ENCODE results near the gene NSD2. TPM values are rescaled to one million over a fixed set of nuclear protein-coding genes. Genes with fewer than 3 reads are reported as not detected.

Gene NSD2
- total RNA-seq, 1 experiment from 2014 or later, result 136 TPM

DNA sequence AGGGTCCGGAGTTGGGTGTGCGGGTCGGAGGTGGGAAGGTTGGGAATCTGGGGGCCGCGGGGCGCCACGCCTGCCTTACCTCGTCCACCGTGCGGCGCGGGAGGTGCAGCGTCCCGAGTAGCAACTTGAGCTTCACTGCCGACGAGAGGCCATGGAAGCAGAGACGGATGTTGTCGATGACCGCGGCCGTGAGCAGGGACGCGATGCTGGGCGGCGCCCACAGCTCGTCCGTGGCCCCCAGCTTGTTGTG is 137.4 kb downstream of the NSD2 start:
- Histone ChIP-seq H3K27ac (ENCODE audit: insufficient read length, low read depth, low read length) (no peak overlapping the region), H3T11ph (ENCODE audit: low read length) (no peak overlapping the region), H4K20me1 (ENCODE audit: control insufficient read depth, insufficient read depth, insufficient read length) (no peaks in the 10 kb centered on the region), H2BK12ac (ENCODE audit: insufficient read length, low read depth, low read length) (no peak overlapping the region), H3K79me1 (ENCODE audit: insufficient read depth, low read depth, low read length, poor library complexity, severe bottlenecking) (peaks cover 10% of the 10 kb centered on the region), H4K91ac (ENCODE audit: insufficient read length, low read depth, low read length) (no peak overlapping the region), H3K14ac (ENCODE audit: insufficient read depth, low read length) (peak overlapping the region; percentile 95), H3K4me1 (ENCODE audit: insufficient read depth, low read length) (no peaks in the 10 kb centered on the region), H4K5ac (ENCODE audit: insufficient read length, low read depth, low read length) (no peak overlapping the region), H2AK5ac (ENCODE audit: insufficient read length, low read length) (no peak overlapping the region), H2BK5ac (ENCODE audit: insufficient read length, low read length) (no peak overlapping the region), H3K56ac (ENCODE audit: insufficient read length, low read depth, low read length) (no peak overlapping the region), H3K18ac (ENCODE audit: insufficient read length, low read depth, low read length) (peak overlapping the region; percentile 80), H4K8ac (replicated peaks; ENCODE audit: insufficient read length, low read depth, low read length) (no peak overlapping the region), H3K23ac (ENCODE audit: insufficient read length, low read depth, low read length) (no peak overlapping the region), H3K4ac (ENCODE audit: low read depth, low read length) (no peak overlapping the region), H2BK120ac (ENCODE audit: low read depth, low read length, poor library complexity, severe bottlenecking) (no peak overlapping the region), H2BK20ac (ENCODE audit: low read depth, low read length, poor library complexity, severe bottlenecking) (no peak overlapping the region), H3K27me3 (ENCODE audit: insufficient read depth, low read length) (no peaks in the 10 kb centered on the region), H3K79me2 (ENCODE audit: insufficient read depth, low read length) (peaks cover 23% of the 10 kb centered on the region; the same call in 1 of the 2 replicates), H3K4me2 (ENCODE audit: insufficient read depth, insufficient read length, low read length) (peak overlapping the region; percentile 7), H3K23me2 (ENCODE audit: insufficient read length, low read depth, low read length, poor library complexity, severe bottlenecking) (peaks cover 7% of the 10 kb centered on the region), H3K9ac (ENCODE audit: extremely low read depth, insufficient read length, low read length) (peak overlapping the region; percentile 97), H3K9me3 (ENCODE audit: control insufficient read depth, low read depth, low read length) (no peaks in the 10 kb centered on the region), H2AFZ (ENCODE audit: low read length) (no peak overlapping the region), H2BK15ac (ENCODE audit: low read depth, low read length) (no peak overlapping the region)
- Mint-ChIP-seq H3K9me3 (no peaks in the 10 kb centered on the region), H3K36me3 (ENCODE audit: insufficient read depth in 1 of 3, low read depth in 3 of 3) (peaks cover 15 to 29% (median 19%) of the 10 kb centered on the region in 3 experiments; a peak in 6 of 7 replicates), H3K4me3 (peak overlapping the region; percentile 87 to 95), H3K27ac (peak overlapping the region in 2 of 3 experiments; percentile 94 to 96; a peak in 5 of 7 replicates), H3K4me1 (peaks cover 13 to 17% of the 10 kb centered on the region in 2 experiments), H3K27me3 (ENCODE audit: low read depth) (peaks cover 17% of the 10 kb centered on the region)
- no CpG with 5 or more reads among the region's 27 CpGs for WGBS (ENCODE audit: extremely low coverage, insufficient read length, low lambda C conversion rate)
- DNase-seq, result no peak
- TF ChIP-seq, protein P1, sequence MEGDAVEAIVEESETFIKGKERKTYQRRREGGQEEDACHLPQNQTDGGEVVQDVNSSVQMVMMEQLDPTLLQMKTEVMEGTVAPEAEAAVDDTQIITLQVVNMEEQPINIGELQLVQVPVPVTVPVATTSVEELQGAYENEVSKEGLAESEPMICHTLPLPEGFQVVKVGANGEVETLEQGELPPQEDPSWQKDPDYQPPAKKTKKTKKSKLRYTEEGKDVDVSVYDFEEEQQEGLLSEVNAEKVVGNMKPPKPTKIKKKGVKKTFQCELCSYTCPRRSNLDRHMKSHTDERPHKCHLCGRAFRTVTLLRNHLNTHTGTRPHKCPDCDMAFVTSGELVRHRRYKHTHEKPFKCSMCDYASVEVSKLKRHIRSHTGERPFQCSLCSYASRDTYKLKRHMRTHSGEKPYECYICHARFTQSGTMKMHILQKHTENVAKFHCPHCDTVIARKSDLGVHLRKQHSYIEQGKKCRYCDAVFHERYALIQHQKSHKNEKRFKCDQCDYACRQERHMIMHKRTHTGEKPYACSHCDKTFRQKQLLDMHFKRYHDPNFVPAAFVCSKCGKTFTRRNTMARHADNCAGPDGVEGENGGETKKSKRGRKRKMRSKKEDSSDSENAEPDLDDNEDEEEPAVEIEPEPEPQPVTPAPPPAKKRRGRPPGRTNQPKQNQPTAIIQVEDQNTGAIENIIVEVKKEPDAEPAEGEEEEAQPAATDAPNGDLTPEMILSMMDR (conservative IDR thresholded peaks at IDR 0.05), result no peak

All from H9 (cell line).